Measurements from ENCODE around the gene C2CD4C.
"Not testable (repeated sequence)": the region's sequence is repeated elsewhere in the genome, so short reads cannot be mapped to it uniquely, and the experiment has no call there.

The C2CD4C gene

DNA sequence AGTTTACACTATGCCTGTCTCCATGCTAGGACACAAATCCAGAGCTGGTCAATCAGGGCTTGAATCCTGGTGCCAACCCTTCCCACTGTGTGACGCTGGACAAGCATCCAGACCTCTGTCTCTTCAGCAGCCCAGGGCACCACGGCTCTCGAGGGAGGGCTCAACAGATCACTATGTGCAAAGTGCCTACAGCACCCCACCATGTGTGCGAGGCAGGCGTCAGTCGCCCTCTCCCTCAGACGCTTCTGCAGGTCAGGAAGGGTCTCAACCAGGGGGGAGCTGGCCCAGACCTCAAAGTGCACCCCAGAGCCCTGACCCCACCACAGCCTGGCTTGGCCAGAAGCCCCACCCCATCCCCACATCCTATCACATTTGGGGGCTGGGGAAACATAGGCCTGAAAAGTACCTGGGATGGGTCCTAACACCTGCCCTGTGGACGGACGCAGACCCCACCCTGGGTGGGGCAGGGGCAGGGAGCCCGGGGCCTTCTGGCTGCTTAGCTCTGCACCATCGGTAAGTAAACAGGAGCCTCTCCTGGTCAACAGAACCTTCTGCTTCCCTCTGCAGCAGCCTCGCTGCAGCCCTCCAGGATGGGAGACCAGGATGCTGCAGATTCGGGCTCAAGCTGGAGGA lies 2.9 kb upstream of the C2CD4C start:
- no peaks in the 10 kb centered on the region for H3K9me3 ChIP-seq
- H3K27me3 ChIP-seq: peaks cover 35% of the 10 kb centered on the region
- no peaks in the 10 kb centered on the region for H3K36me3 ChIP-seq
- no peak for DNase-seq
- TF ChIP-seq, protein P1, sequence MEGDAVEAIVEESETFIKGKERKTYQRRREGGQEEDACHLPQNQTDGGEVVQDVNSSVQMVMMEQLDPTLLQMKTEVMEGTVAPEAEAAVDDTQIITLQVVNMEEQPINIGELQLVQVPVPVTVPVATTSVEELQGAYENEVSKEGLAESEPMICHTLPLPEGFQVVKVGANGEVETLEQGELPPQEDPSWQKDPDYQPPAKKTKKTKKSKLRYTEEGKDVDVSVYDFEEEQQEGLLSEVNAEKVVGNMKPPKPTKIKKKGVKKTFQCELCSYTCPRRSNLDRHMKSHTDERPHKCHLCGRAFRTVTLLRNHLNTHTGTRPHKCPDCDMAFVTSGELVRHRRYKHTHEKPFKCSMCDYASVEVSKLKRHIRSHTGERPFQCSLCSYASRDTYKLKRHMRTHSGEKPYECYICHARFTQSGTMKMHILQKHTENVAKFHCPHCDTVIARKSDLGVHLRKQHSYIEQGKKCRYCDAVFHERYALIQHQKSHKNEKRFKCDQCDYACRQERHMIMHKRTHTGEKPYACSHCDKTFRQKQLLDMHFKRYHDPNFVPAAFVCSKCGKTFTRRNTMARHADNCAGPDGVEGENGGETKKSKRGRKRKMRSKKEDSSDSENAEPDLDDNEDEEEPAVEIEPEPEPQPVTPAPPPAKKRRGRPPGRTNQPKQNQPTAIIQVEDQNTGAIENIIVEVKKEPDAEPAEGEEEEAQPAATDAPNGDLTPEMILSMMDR (IDR thresholded peaks at IDR 0.05; ENCODE audit: low read depth, low read length): no peak
- peaks cover 11% of the 10 kb centered on the region for H3K4me1 ChIP-seq
- H3K4me3 ChIP-seq (ENCODE audit: low read depth, low read length): no peak overlapping the region

GRCh38 chr19:411121-411722 lies 2.3 kb upstream of the C2CD4C start:
- H3K36me3 ChIP-seq; H3K4me3 ChIP-seq (ENCODE audit: low read depth, low read length); DNase-seq: not testable (repeated sequence)

GRCh38 chr19:410243-410781 lies 1.4 kb upstream of the C2CD4C start:
- peaks cover 11% of the 10 kb centered on the region for H3K4me1 ChIP-seq
- peaks cover 46% of the 10 kb centered on the region for H3K27me3 ChIP-seq
- H3K9me3 ChIP-seq: no peaks in the 10 kb centered on the region
- no peaks in the 10 kb centered on the region for H3K36me3 ChIP-seq
- no peak overlapping the region for H3K4me3 ChIP-seq (ENCODE audit: low read depth, low read length)
- no peak for DNase-seq
- TF ChIP-seq, protein P1 (IDR thresholded peaks at IDR 0.05; ENCODE audit: low read depth, low read length): no peak

More at GRCh38 chr19:411121-411722, 2.3 kb upstream of the C2CD4C start:
- H3K27me3 ChIP-seq: peaks cover 40% of the 10 kb centered on the region
- H3K9me3 ChIP-seq: not testable (repeated sequence)
- peaks cover 11% of the 10 kb centered on the region for H3K4me1 ChIP-seq

DNA sequence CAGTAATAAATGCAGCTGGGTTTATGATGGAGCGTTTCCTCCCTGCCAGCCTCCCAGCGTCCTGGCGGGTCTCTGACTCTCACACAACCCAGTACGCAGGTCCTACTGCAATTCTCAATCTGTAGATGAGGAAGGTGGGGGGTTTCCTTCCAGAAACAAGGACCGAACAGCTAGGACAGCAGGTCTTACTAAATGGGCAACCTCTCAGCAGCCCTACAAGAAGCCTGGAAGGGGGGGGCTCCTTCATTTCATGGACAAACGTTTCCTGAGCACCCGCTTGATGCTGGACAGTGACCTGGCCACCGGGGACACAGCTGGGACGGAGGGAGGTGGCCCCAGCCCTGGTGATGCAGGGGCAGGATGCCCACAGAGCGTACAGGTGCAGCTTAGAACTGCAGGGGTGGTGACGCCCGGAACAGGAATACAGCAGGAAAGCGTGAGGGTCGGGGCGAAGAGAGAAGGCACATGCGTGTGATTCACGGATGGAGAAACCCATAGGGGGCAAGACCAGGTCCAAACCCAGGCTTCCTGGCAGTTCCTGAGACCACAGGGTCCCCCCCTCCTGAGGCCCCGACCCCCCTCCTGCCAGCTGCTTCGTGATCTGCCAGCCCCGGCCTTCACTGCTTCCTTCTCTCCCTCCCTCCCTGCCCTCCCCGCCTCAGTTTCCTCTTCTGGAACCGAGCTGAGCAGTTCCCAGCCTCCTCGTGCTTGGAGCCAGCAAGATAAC lies 732 bp upstream of the C2CD4C start:
- peak overlapping the region; percentile 41 for H3K4me3 ChIP-seq (ENCODE audit: low read depth, low read length)

DNA sequence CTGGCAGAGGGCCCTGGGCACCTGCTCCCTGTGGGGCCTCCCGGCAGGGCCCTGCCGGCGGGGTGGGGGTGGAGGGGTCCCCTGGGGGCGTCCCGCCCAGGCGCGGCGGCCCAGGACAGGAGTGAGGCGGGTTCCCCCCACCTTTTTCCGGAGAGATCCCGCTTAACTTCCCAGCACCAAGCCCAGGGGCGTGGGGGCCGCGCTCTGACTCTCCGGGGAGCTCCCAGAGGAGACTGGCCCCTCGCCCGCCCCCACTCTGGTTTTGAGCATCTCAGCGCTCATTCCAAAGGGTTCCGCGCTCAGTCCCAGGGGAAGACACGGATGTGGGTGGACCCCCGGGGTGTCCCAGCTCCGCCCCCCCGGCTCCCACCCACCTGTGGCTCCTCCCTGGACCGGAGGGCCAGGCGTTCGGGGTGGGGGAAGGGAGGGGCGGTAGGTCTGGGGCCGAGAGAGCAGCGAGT lies 476 bp downstream of the C2CD4C start:
- Histone ChIP-seq H3K4me3 (ENCODE audit: low read depth, low read length) (no peak overlapping the region), H3K4me1 (peaks cover 11% of the 10 kb centered on the region), H3K9me3 (no peaks in the 10 kb centered on the region), H3K27me3 (peaks cover 46% of the 10 kb centered on the region), H3K36me3 (no peaks in the 10 kb centered on the region)
- DNase-seq: no peak
- TF ChIP-seq, protein P1 (IDR thresholded peaks at IDR 0.05; ENCODE audit: low read depth, low read length): no peak

More for the DNA sequence above, 732 bp upstream of the C2CD4C start:
- no peaks in the 10 kb centered on the region for H3K36me3 ChIP-seq
- peaks cover 11% of the 10 kb centered on the region for H3K4me1 ChIP-seq
- DNase-seq: no peak
- TF ChIP-seq, protein P1 (IDR thresholded peaks at IDR 0.05; ENCODE audit: low read depth, low read length): no peak
- H3K27me3 ChIP-seq: peaks cover 46% of the 10 kb centered on the region
- no peaks in the 10 kb centered on the region for H3K9me3 ChIP-seq

DNA sequence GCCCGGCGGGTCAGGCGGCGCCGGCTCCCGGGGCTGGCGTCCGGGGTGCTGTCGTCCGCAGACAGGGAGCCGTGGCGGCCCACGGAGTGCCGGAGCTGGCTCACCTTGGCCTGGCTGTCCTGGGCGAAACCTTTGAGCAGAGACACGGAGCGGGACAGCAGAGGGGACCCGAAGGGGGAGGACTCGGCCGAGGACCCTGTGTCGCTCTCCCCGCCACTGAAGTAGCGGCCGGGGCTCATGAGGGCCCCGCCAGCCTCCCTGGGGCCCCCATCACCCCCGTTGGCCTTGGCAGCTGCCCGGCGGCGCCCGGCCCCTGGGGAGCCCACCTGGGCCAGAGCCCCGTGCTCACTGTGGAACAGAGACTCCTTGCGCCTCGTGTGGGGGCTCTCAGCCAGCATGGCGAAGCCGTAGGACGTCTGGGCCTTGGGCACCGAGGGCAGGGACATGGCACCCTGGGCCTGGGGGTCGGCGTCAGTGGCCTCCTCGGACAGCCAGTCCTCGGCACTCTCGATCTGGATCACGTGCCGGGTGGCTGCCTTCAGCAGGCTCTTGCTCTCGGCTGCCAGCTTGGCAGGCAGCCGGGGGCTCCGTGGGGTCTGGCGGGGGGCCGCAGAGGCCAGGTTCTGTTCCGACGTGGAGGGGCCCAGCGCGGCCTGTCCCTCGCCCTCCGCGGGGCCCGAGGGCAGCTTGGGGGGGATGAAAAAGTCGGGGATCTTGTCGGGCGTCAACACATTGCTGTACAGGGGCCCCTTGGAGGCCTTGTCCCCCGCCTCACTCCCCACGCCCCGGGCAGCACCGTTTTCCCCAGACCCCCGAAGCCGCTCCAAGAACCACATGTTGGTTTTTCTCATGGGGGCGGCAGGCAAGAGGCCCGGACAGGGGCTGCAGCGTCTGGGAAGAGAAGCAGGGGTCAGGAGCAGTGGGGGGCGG lies 1.2 kb downstream of the C2CD4C start:
- Histone ChIP-seq H3K4me1 (peaks cover 11% of the 10 kb centered on the region), H3K27me3 (peaks cover 46% of the 10 kb centered on the region), H3K4me3 (ENCODE audit: low read depth, low read length) (no peak overlapping the region), H3K36me3 (no peaks in the 10 kb centered on the region), H3K9me3 (no peaks in the 10 kb centered on the region)
- TF ChIP-seq, protein P1 (IDR thresholded peaks at IDR 0.05; ENCODE audit: low read depth, low read length): no peak
- no peak for DNase-seq

Measured in BE2C (cell line).